OCI-LY1 (cell line): ENCODE results near the gene SMC6.

ENCODE experiments used
- H2AFZ ChIP-seq: fragments of 200-600 bp; sonication (generic), shearing (Covaris generic); 2 replicates; pipeline ENCODE4 v1.6.0; 2014; ENCODE audit warnings: antibody characterized with exemption, mild to moderate bottlenecking, low read length
- H3F3A ChIP-seq: fragments of 200-600 bp; sonication (generic), shearing (Covaris generic); 2 replicates; pipeline ENCODE4 v1.6.0; 2014; ENCODE audit warnings: mild to moderate bottlenecking, antibody characterized with exemption, low read length, moderate library complexity; ENCODE audit not compliant: insufficient read depth
- H3K27ac ChIP-seq: fragments of 200-600 bp; sonication (generic); 2 replicates; pipeline ENCODE4 v1.5.1; 2014; ENCODE audit warnings: low read length, mixed run types, mild to moderate bottlenecking, low read depth; ENCODE audit not compliant: poor library complexity, severe bottlenecking
- H3K27me3 ChIP-seq: fragments of 200-600 bp; sonication (generic); 2 replicates; pipeline ENCODE4 v1.6.0; 2014; ENCODE audit warnings: antibody characterized with exemption, mild to moderate bottlenecking, low read length, moderate library complexity; ENCODE audit not compliant: insufficient read depth
- H3K36me3 ChIP-seq: fragments of 200-600 bp; sonication (generic); 2 replicates; pipeline ENCODE4 v1.6.1; 2014; ENCODE audit warnings: mild to moderate bottlenecking, antibody characterized with exemption, low read length, moderate library complexity, mixed read lengths; ENCODE audit not compliant: insufficient read depth
- H3K4me1 ChIP-seq: fragments of 200-600 bp; sonication (generic); 2 replicates; pipeline ENCODE4 v1.5.1; 2014; ENCODE audit warnings: mild to moderate bottlenecking, low read length, moderate library complexity; ENCODE audit not compliant: insufficient read depth, severe bottlenecking
- H3K4me2 ChIP-seq: fragments of 200-600 bp; sonication (generic), shearing (Covaris generic); 2 replicates; pipeline ENCODE4 v1.6.1; 2014; ENCODE audit warnings: low read length
- H3K4me3 ChIP-seq: fragments of 200-600 bp; sonication (generic); 2 replicates; pipeline ENCODE4 v1.5.1; 2014; ENCODE audit warnings: low read length, low read depth, mild to moderate bottlenecking, mixed read lengths; ENCODE audit not compliant: poor library complexity, severe bottlenecking
- H3K79me2 ChIP-seq: fragments of 200-600 bp; shearing (Covaris generic); 2 replicates; pipeline ENCODE4 v1.6.1; 2016; ENCODE audit warnings: mixed run types, low read length, mixed read lengths; ENCODE audit not compliant: insufficient read depth
- H3K9ac ChIP-seq: fragments of 200-600 bp; sonication (generic), shearing (Covaris generic); 2 replicates; pipeline ENCODE4 v1.6.1; 2014; ENCODE audit warnings: mild to moderate bottlenecking, low read length, mixed read lengths
- H3K9me2 ChIP-seq: fragments of 200-600 bp; sonication (generic), shearing (Covaris generic); 2 replicates; pipeline ENCODE4 v1.6.1; 2014; ENCODE audit warnings: low read depth, mild to moderate bottlenecking, low read length, mixed read lengths
- H3K9me3 ChIP-seq: fragments of 200-600 bp; shearing (Covaris generic); 2 replicates; pipeline ENCODE4 v1.6.1; 2014; ENCODE audit warnings: low read length, mixed read lengths
- H4K20me1 ChIP-seq: fragments of 200-600 bp; sonication (generic), shearing (Covaris generic); 2 replicates; pipeline ENCODE4 v1.6.0; 2016; ENCODE audit warnings: mild to moderate bottlenecking, low read length; ENCODE audit not compliant: insufficient read depth
- EZH2 ChIP-seq: fragments of 200-600 bp; sonication (generic), shearing (Covaris generic); IDR thresholded peaks from 2 replicates; pipeline ENCODE4 v1.8.0; 2017; ENCODE audit warnings: borderline replicate concordance, mixed run types, mild to moderate bottlenecking, antibody characterized with exemption, low read length, moderate library complexity, mixed read lengths
- TF ChIP-seq, protein P1 (sequence below): fragments of 200-600 bp; sonication (generic), shearing (Covaris generic); IDR thresholded peaks from 2 replicates; pipeline ENCODE4 v1.5.1; 2017; ENCODE audit warnings: mild to moderate bottlenecking, antibody characterized with exemption, low read length, moderate library complexity, mixed read lengths

The SMC6 gene

DNA sequence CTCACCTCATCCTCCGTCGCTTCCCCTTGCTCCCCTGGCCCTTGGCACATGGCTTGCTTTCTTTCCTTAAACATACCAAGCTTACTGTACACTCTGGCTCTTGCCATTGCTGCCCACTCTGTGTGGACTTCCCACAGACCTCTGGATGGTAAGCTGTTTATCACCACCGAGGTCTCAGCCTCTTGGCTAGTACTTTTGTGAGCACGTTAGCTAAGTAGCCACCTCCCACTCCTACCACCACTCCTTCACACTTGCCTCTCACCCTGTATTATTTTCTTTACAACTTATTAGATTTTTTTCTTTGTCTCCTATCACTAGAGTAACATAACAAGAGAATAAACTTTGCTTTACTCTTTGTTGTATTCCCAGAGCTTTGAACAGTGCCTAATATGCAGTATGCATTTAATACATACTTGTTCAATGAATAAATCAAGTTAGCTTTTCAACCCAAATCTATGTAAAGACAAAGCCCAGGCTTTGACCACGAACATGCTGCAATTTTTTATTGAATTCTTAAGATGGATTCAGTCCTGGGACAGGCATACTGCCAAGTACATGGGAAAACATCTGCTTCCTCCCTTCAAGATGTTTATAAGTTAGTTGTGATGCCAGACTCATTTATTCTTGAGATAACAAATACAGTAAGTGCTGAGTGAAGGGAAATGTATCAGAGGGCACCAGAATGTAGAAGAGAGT is 37.7 kb upstream of the SMC6 start:
- Histone ChIP-seq H3K79me2 (no peaks in the 10 kb centered on the region), H4K20me1 (no peaks in the 10 kb centered on the region), H3K36me3 (no peaks in the 10 kb centered on the region), H3K4me1 (no peaks in the 10 kb centered on the region), H3K27me3 (0 out of 2 replicates have a peak, but pooled peaks cover 3% of the 10 kb centered on the region), H3K4me2 (no peak overlapping the region), H3F3A (no peaks in the 10 kb centered on the region), H3K9ac (no peak overlapping the region), H3K4me3 (no peak overlapping the region), H3K9me2 (no peaks in the 10 kb centered on the region), H3K27ac (no peak overlapping the region), H2AFZ (no peak overlapping the region), H3K9me3 (no peaks in the 10 kb centered on the region)
- TF ChIP-seq EZH2 = no peak
- TF ChIP-seq, protein P1, sequence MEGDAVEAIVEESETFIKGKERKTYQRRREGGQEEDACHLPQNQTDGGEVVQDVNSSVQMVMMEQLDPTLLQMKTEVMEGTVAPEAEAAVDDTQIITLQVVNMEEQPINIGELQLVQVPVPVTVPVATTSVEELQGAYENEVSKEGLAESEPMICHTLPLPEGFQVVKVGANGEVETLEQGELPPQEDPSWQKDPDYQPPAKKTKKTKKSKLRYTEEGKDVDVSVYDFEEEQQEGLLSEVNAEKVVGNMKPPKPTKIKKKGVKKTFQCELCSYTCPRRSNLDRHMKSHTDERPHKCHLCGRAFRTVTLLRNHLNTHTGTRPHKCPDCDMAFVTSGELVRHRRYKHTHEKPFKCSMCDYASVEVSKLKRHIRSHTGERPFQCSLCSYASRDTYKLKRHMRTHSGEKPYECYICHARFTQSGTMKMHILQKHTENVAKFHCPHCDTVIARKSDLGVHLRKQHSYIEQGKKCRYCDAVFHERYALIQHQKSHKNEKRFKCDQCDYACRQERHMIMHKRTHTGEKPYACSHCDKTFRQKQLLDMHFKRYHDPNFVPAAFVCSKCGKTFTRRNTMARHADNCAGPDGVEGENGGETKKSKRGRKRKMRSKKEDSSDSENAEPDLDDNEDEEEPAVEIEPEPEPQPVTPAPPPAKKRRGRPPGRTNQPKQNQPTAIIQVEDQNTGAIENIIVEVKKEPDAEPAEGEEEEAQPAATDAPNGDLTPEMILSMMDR = no peak

DNA sequence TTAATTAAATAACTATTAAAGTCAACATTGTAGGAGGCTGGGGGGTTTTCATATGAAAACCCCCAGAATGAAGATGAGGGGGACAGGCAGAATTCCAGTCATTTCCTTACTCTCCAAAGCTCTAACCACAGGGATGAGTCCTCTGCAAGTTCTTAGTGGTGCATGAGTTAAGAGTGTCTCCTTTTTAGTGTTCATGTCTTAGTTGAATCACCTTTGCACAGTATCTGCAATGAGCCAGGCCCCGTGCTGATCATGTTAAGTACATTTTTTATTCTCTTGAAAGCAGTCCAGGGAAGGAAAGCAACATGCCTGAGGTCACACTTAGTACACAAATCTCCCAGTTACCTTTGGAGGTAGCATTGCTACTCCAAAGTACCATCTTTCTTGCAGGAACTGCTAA is 36.9 kb upstream of the SMC6 start:
- Histone ChIP-seq H3K9me3 (no peaks in the 10 kb centered on the region), H3K4me1 (no peaks in the 10 kb centered on the region), H3K9ac (no peak overlapping the region), H2AFZ (no peak overlapping the region), H3K9me2 (no peaks in the 10 kb centered on the region), H3K79me2 (no peaks in the 10 kb centered on the region), H3K27ac (no peak overlapping the region), H3K36me3 (no peaks in the 10 kb centered on the region), H3K4me3 (no peak overlapping the region), H4K20me1 (no peaks in the 10 kb centered on the region), H3K27me3 (no peaks in the 10 kb centered on the region), H3F3A (no peaks in the 10 kb centered on the region), H3K4me2 (no peak overlapping the region)
- TF ChIP-seq EZH2 = no peak
- TF ChIP-seq, protein P1 = no peak

DNA sequence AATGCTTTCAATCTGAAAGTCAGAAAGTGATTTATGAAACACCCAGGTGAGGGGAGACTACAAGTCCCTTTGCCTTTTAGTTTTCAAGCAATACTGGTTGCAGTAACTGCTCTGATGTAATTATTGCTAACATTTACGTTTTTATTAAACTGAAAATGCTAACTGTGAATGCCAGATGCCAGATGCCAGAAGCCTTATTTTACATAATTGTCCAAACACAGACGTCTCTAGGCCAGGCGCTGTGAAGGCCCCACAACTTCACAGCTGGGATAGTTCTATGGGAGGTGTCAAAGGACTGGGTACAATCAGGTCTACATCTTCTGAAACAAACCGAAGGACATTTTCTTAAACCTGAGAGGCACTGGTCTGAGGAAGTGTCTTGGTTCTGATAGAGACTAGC is 35.2 kb upstream of the SMC6 start:
- no peaks in the 10 kb centered on the region for H3F3A ChIP-seq
- no peaks in the 10 kb centered on the region for H3K4me1 ChIP-seq
- no peak overlapping the region for H3K9ac ChIP-seq
- no peaks in the 10 kb centered on the region for H3K79me2 ChIP-seq
- H4K20me1 ChIP-seq = no peaks in the 10 kb centered on the region
- H3K36me3 ChIP-seq = no peaks in the 10 kb centered on the region
- no peaks in the 10 kb centered on the region for H3K27me3 ChIP-seq
- no peaks in the 10 kb centered on the region for H3K9me3 ChIP-seq
- H3K4me2 ChIP-seq = no peak overlapping the region
- no peak overlapping the region for H2AFZ ChIP-seq
- TF ChIP-seq, protein P1 = no peak
- TF ChIP-seq EZH2 = no peak
- H3K9me2 ChIP-seq = no peaks in the 10 kb centered on the region
- H3K27ac ChIP-seq = no peak overlapping the region
- H3K4me3 ChIP-seq = no peak overlapping the region
